Vagina (tissue), 2 donors: ENCODE data around the gene SMIM11. TPM values are rescaled to one million over a fixed set of nuclear protein-coding genes. Genes with fewer than 3 reads are reported as not detected.

Experiments used
- DNase-seq, 2 donors: peaks; one replicate each; pipeline ENCODE4 v3.0.0-alpha.2; 2017; ENCODE audit errors: extremely low spot score in 2 of 2
- H3K27ac ChIP-seq: fragments of 200-600 bp; sonication (generic); one replicate; pipeline ENCODE4 v1.5.1; 2019
- H3K27me3 ChIP-seq: fragments of 200-600 bp; sonication (generic); one replicate; pipeline ENCODE4 v1.5.1; 2019
- H3K36me3 ChIP-seq, 2 donors: fragments of 200-600 bp; sonication (generic); one replicate each; pipeline ENCODE4 v1.5.1; 2017 to 2019
- H3K4me1 ChIP-seq: fragments of 200-600 bp; sonication (generic); one replicate; pipeline ENCODE4 v1.5.1; 2019
- H3K4me3 ChIP-seq, 2 donors: fragments of 200-600 bp; sonication (generic); 1 replicate in 1 of 2; 2 replicates in 1 of 2; pipeline ENCODE4 v1.5.1; 2016 to 2019
- H3K9me3 ChIP-seq: fragments of 200-600 bp; sonication (generic); one replicate; pipeline ENCODE4 v1.5.1; 2019
- CTCF ChIP-seq, 3 experiments: fragments of 450-650 bp in 2 of 3; fragments of 200-600 bp in 1 of 3; sonication (generic) in 1 of 3; IDR thresholded peaks; one replicate each; pipeline ENCODE4 v1.5.1; 2017 to 2019; ENCODE audit warnings: antibody characterized with exemption in 3 of 3, mild to moderate bottlenecking in 2 of 3, moderate library complexity in 2 of 3
- POLR2A ChIP-seq, 2 donors: fragments of 450-650 bp; IDR thresholded peaks; one replicate each; pipeline ENCODE4 v1.6.1; 2017; ENCODE audit warnings: antibody characterized with exemption in 2 of 2, mild to moderate bottlenecking in 2 of 2, moderate library complexity in 2 of 2
- POLR2AphosphoS5 ChIP-seq, 2 donors: sonication (generic); formaldehyde crosslinking; IDR thresholded peaks; one replicate each; pipeline ENCODE4 v1.9.0; 2017; ENCODE audit warnings: antibody characterized with exemption in 2 of 2, mild to moderate bottlenecking in 2 of 2, low read depth in 1 of 2; ENCODE audit not compliant: insufficient read depth in 1 of 2
- intact Hi-C: fragments of 100-400 bp; cut with DNase I; formaldehyde crosslinking; loops from one replicate; pipeline ENCODE4 v1.15.1; 2023
- total RNA-seq: library from RNA; depleted of rRNA; stranded (reverse); fragments of >200 nt; gene quantifications from one replicate; pipeline ENCODE4 v1.2.3, GENCODE V29; 2016

SMIM11 gene
- total RNA-seq, 1 donor from 2014 or later: 8.1 TPM

GRCh38 chr21:34360488-34361241, 14.6 kb upstream of the SMIM11 start:
- Histone ChIP-seq H3K4me1 (no peaks in the 10 kb centered on the region), H3K4me3 (no peak overlapping the region), H3K27me3 (no peaks in the 10 kb centered on the region), H3K36me3 (no peaks in the 10 kb centered on the region), H3K27ac (no peak overlapping the region), H3K9me3 (no peaks in the 10 kb centered on the region)
- TF ChIP-seq POLR2A (IDR thresholded peaks at IDR 0.05) (no peak), POLR2AphosphoS5 (IDR thresholded peaks at IDR 0.05; ENCODE audit: insufficient read depth in 1 of 2, low read depth in 1 of 2) (no peak), CTCF (IDR thresholded peaks at IDR 0.05) (no peak)
- intact Hi-C loops: no loop called here
- DNase-seq: peak in 1 of 2 donors; percentile 52

GRCh38 chr21:34362136-34362444, 13.2 kb upstream of the SMIM11 start:
- Histone ChIP-seq H3K9me3 (no peaks in the 10 kb centered on the region), H3K27ac (no peak overlapping the region), H3K36me3 (no peaks in the 10 kb centered on the region), H3K4me1 (no peaks in the 10 kb centered on the region), H3K27me3 (no peaks in the 10 kb centered on the region), H3K4me3 (no peak overlapping the region)
- intact Hi-C loops: no loop called here
- DNase-seq: no peak
- TF ChIP-seq CTCF (IDR thresholded peaks at IDR 0.05) (no peak), POLR2AphosphoS5 (IDR thresholded peaks at IDR 0.05; ENCODE audit: insufficient read depth in 1 of 2, low read depth in 1 of 2) (no peak), POLR2A (IDR thresholded peaks at IDR 0.05) (no peak)

DNA sequence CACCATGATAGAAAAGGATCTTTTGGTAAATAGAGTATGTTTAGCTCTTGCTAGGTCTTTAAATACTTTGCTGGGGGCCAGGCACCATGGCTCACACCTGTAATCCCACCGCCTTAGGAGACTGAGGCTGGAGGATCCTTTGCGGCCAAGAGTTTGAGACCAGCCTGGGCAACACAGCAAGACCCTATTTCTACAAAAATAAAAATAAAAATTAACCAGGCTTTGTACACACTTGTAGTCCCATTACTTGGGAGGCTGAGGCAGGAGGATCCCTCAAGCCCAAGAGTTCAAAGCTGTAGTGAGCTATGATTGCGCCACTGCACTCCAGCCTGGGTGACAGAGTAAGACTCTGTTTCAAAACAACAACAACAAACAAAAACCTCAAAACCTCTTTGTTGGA, 12.6 kb upstream of the SMIM11 start:
- H3K4me1 ChIP-seq: no peaks in the 10 kb centered on the region
- H3K36me3 ChIP-seq: no peaks in the 10 kb centered on the region
- no peak overlapping the region for H3K4me3 ChIP-seq
- TF ChIP-seq POLR2A (IDR thresholded peaks at IDR 0.05): no peak
- TF ChIP-seq POLR2AphosphoS5 (IDR thresholded peaks at IDR 0.05; ENCODE audit: insufficient read depth in 1 of 2, low read depth in 1 of 2): no peak
- no peak for TF ChIP-seq CTCF (IDR thresholded peaks at IDR 0.05)
- H3K27me3 ChIP-seq: no peaks in the 10 kb centered on the region
- no peak for DNase-seq
- H3K9me3 ChIP-seq: no peaks in the 10 kb centered on the region
- intact Hi-C loops: no loop called here
- no peak overlapping the region for H3K27ac ChIP-seq

DNA sequence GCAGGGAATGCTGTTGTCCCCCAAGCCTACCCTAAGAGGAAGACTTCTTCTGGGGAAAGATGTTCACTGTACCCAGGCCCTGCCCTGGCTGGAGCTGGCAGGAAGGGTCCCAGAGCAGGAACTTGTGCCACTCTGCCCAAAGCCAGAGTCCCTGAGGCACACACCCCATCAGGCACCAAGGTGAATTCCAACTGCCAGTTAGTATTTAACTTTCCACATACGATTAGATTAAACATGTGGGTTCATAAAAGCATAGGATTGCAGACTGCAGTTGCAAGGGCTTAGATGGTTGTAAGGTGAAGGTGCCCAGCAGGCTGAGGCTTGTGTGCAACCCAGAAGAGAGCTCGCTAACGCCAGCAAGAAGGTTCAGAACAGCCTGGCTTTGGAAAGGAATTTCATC, 11.6 kb upstream of the SMIM11 start, which contains the start of gene KCNE2:
Gene KCNE2 (plus strand): TSS at position 274 of the 400 bp plus-strand sequence. CDS start 6,473 bp downstream, outside the sequence.
- Histone ChIP-seq H3K4me3 (no peak within 1 kb of the TSS), H3K27ac (no peak within 1 kb of the TSS), H3K9me3 (no peaks in the 10 kb centered on the region), H3K27me3 (no peaks in the 10 kb centered on the region), H3K4me1 (no peaks in the 10 kb centered on the region), H3K36me3 (no peaks in the 10 kb centered on the region)
- peak in 1 of 2 donors; percentile 64 for DNase-seq
- intact Hi-C loops: no loop called here
- no peak for TF ChIP-seq POLR2A (IDR thresholded peaks at IDR 0.05)

DNA sequence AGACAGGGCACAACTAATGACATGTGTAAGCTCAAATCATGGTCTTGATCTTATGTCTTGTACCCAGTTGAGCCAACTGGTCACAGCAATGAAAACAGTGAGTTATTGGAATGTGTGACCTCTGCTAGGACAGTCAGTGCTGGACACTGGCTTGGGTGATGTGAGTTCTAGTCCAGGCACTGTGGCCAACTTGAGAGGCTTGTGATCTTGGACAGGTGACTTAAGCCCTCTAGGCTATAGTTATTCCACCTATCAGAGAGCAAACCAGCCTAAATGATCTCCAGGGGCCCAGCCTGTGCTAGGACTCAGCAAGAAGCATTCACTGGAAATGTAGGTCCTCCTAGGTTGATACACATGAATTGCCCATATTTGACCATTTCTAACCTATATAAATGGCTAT, 10.4 kb upstream of the SMIM11 start:
- DNase-seq: peak in 1 of 2 donors; percentile 58
- no peak for TF ChIP-seq POLR2AphosphoS5 (IDR thresholded peaks at IDR 0.05; ENCODE audit: insufficient read depth in 1 of 2, low read depth in 1 of 2)
- TF ChIP-seq POLR2A (IDR thresholded peaks at IDR 0.05): no peak
- TF ChIP-seq CTCF (IDR thresholded peaks at IDR 0.05): no peak
- no peaks in the 10 kb centered on the region for H3K27me3 ChIP-seq
- no peaks in the 10 kb centered on the region for H3K9me3 ChIP-seq
- intact Hi-C loops: no loop called here
- H3K4me1 ChIP-seq: no peaks in the 10 kb centered on the region
- H3K27ac ChIP-seq: no peak overlapping the region
- no peaks in the 10 kb centered on the region for H3K36me3 ChIP-seq
- no peak overlapping the region for H3K4me3 ChIP-seq
